IPS-18c (cell line): ENCODE measurements around the gene MAP2K5.
"Not testable (repeated sequence)": the region's sequence is repeated elsewhere in the genome, so short reads cannot be mapped to it uniquely, and the experiment has no call there.

ENCODE experiments used
- H3K4me3 ChIP-seq: 2 replicates; pipeline ENCODE4 v1.7.0; 2013; ENCODE audit warnings: low read depth, mild to moderate bottlenecking, low read length, moderate library complexity; ENCODE audit not compliant: insufficient read depth
- H3K9me3 ChIP-seq: one replicate; pipeline ENCODE4 v1.6.1; 2013; ENCODE audit warnings: mild to moderate bottlenecking, low read length, moderate library complexity; ENCODE audit not compliant: control insufficient read depth, insufficient read depth

Gene MAP2K5

GRCh38 chr15:67672834-67673233 is 130.3 kb downstream of the MAP2K5 start:
- H3K9me3 ChIP-seq, H3K4me3 ChIP-seq: not testable (repeated sequence)

GRCh38 chr15:67674983-67675382 is 132.5 kb downstream of the MAP2K5 start:
- H3K4me3 ChIP-seq = no peak overlapping the region

GRCh38 chr15:67678089-67678488 is 135.6 kb downstream of the MAP2K5 start:
- H3K4me3 ChIP-seq = no peak overlapping the region
- no peaks in the 10 kb centered on the region for H3K9me3 ChIP-seq

More at GRCh38 chr15:67674983-67675382, 132.5 kb downstream of the MAP2K5 start:
- H3K9me3 ChIP-seq = no peaks in the 10 kb centered on the region

- H3K4me3 ChIP-seq = no peak overlapping the region
Observed at GRCh38 chr15:67678993-67679392, 136.5 kb downstream of the MAP2K5 start.

GRCh38 chr15:67680641-67681040 is 138.1 kb downstream of the MAP2K5 start:
- Histone ChIP-seq H3K4me3 (no peak overlapping the region), H3K9me3 (no peaks in the 10 kb centered on the region)

More at GRCh38 chr15:67678993-67679392, 136.5 kb downstream of the MAP2K5 start:
- no peaks in the 10 kb centered on the region for H3K9me3 ChIP-seq

GRCh38 chr15:67685008-67685599 is 142.6 kb downstream of the MAP2K5 start:
- Histone ChIP-seq H3K9me3 (no peaks in the 10 kb centered on the region), H3K4me3 (no peak overlapping the region)

GRCh38 chr15:67685716-67686115 is 143.2 kb downstream of the MAP2K5 start:
- H3K9me3 ChIP-seq = no peaks in the 10 kb centered on the region
- H3K4me3 ChIP-seq = no peak overlapping the region

GRCh38 chr15:67690936-67691335 is 148.4 kb downstream of the MAP2K5 start:
- no peaks in the 10 kb centered on the region for H3K9me3 ChIP-seq
- H3K4me3 ChIP-seq = no peak overlapping the region

- H3K9me3 ChIP-seq = no peaks in the 10 kb centered on the region
Observed at GRCh38 chr15:67691450-67691849, 148.9 kb downstream of the MAP2K5 start.

GRCh38 chr15:67692573-67692972 is 150.1 kb downstream of the MAP2K5 start:
- Histone ChIP-seq H3K9me3 (no peaks in the 10 kb centered on the region), H3K4me3 (no peak overlapping the region)

More at GRCh38 chr15:67691450-67691849, 148.9 kb downstream of the MAP2K5 start:
- no peak overlapping the region for H3K4me3 ChIP-seq

- Histone ChIP-seq H3K9me3 (no peaks in the 10 kb centered on the region), H3K4me3 (no peak overlapping the region)
Observed at GRCh38 chr15:67696087-67696486, 153.6 kb downstream of the MAP2K5 start.

- no peaks in the 10 kb centered on the region for H3K9me3 ChIP-seq
- no peak overlapping the region for H3K4me3 ChIP-seq
Observed at GRCh38 chr15:67700023-67700422, 157.5 kb downstream of the MAP2K5 start.

- Histone ChIP-seq H3K9me3 (no peaks in the 10 kb centered on the region), H3K4me3 (no peak overlapping the region)
Observed at GRCh38 chr15:67701669-67702068, 159.2 kb downstream of the MAP2K5 start.

GRCh38 chr15:67707520-67708283 is 165.2 kb downstream of the MAP2K5 start:
- Histone ChIP-seq H3K9me3 (no peaks in the 10 kb centered on the region), H3K4me3 (no peak overlapping the region)

- Histone ChIP-seq H3K9me3 (no peaks in the 10 kb centered on the region), H3K4me3 (no peak overlapping the region)
Observed at GRCh38 chr15:67708500-67708899, 166.0 kb downstream of the MAP2K5 start.

GRCh38 chr15:67715170-67715569 is 172.7 kb downstream of the MAP2K5 start:
- Histone ChIP-seq H3K4me3 (no peak overlapping the region), H3K9me3 (no peaks in the 10 kb centered on the region)

GRCh38 chr15:67716171-67716570 is 173.7 kb downstream of the MAP2K5 start:
- Histone ChIP-seq H3K4me3 (no peak overlapping the region), H3K9me3 (no peaks in the 10 kb centered on the region)

GRCh38 chr15:67717776-67718175 is 175.3 kb downstream of the MAP2K5 start:
- Histone ChIP-seq H3K9me3 (no peaks in the 10 kb centered on the region), H3K4me3 (no peak overlapping the region)
